ENCODE measurements around the gene RGS11. TPM values are rescaled to one million over a fixed set of nuclear protein-coding genes. Genes with fewer than 3 reads are reported as not detected.

Gene RGS11
- total RNA-seq, 1 donor from 2014 or later = 0.18 TPM

- no peak for DNase-seq (ENCODE audit: low spot score)
- Mint-ChIP-seq H3K4me1 (ENCODE audit: low read depth) (no peaks in the 10 kb centered on the region), H3K27me3 (ENCODE audit: insufficient read depth) (peaks cover 26% of the 10 kb centered on the region), H3K4me3 (no peak overlapping the region), H3K36me3 (ENCODE audit: low read depth) (no peaks in the 10 kb centered on the region), H3K9me3 (no peaks in the 10 kb centered on the region), H3K27ac (no peak overlapping the region)
- intact Hi-C loops (cut with micrococcal nuclease) = no loop called here
Observed at GRCh38 chr16:280991-281659, 5.4 kb upstream of the RGS11 start.

GRCh38 chr16:280552-280951 is 4.8 kb upstream of the RGS11 start, which contains the start of gene ARHGDIG:
TSS of gene ARHGDIG (plus strand) at chr16:280591. CDS start at chr16:280681, 90 bp downstream.
- Mint-ChIP-seq H3K27ac (no peak within 1 kb of the TSS), H3K36me3 (ENCODE audit: low read depth) (no peaks in the 10 kb centered on the region), H3K4me3 (no peak within 1 kb of the TSS), H3K4me1 (ENCODE audit: low read depth) (no peaks in the 10 kb centered on the region), H3K27me3 (ENCODE audit: insufficient read depth) (peaks cover 27% of the 10 kb centered on the region), H3K9me3 (no peaks in the 10 kb centered on the region)
- DNase-seq (ENCODE audit: low spot score) = no peak
- intact Hi-C loops (cut with micrococcal nuclease) = no loop called here

GRCh38 chr16:280005-280460 is 4.3 kb upstream of the RGS11 start:
- H3K36me3 Mint-ChIP-seq (ENCODE audit: low read depth) = no peaks in the 10 kb centered on the region
- H3K4me1 Mint-ChIP-seq (ENCODE audit: low read depth) = no peaks in the 10 kb centered on the region
- no peak for DNase-seq (ENCODE audit: low spot score)
- H3K27me3 Mint-ChIP-seq (ENCODE audit: insufficient read depth) = peaks cover 31% of the 10 kb centered on the region
- no peak overlapping the region for H3K27ac Mint-ChIP-seq
- H3K4me3 Mint-ChIP-seq = no peak overlapping the region
- intact Hi-C loops (cut with micrococcal nuclease) = no loop called here
- no peaks in the 10 kb centered on the region for H3K9me3 Mint-ChIP-seq

- no peaks in the 10 kb centered on the region for H3K9me3 Mint-ChIP-seq
- intact Hi-C loops (cut with micrococcal nuclease) = loop anchor here (2.0 kb wide), 1 partner anchor 45 kb away; the partner anchor contains the start of gene FAM234A
- no peak for DNase-seq (ENCODE audit: low spot score)
- peaks cover 31% of the 10 kb centered on the region for H3K27me3 Mint-ChIP-seq (ENCODE audit: insufficient read depth)
- H3K36me3 Mint-ChIP-seq (ENCODE audit: low read depth) = no peaks in the 10 kb centered on the region
- H3K4me3 Mint-ChIP-seq = no peak overlapping the region
- no peak overlapping the region for H3K27ac Mint-ChIP-seq
- no peaks in the 10 kb centered on the region for H3K4me1 Mint-ChIP-seq (ENCODE audit: low read depth)
Observed at GRCh38 chr16:279531-279930, 3.8 kb upstream of the RGS11 start.

- Mint-ChIP-seq H3K27me3 (ENCODE audit: insufficient read depth) (peaks cover 34% of the 10 kb centered on the region), H3K4me3 (no peak overlapping the region), H3K36me3 (ENCODE audit: low read depth) (no peaks in the 10 kb centered on the region), H3K4me1 (ENCODE audit: low read depth) (no peaks in the 10 kb centered on the region), H3K9me3 (no peaks in the 10 kb centered on the region), H3K27ac (no peak overlapping the region)
- intact Hi-C loops (cut with micrococcal nuclease) = loop anchor here (2.0 kb wide), 1 partner anchor 44 kb away; the partner anchor contains the start of gene FAM234A
- DNase-seq (ENCODE audit: low spot score) = peak; percentile 7
Observed at GRCh38 chr16:278863-279366, 3.2 kb upstream of the RGS11 start.

- DNase-seq (ENCODE audit: low spot score) = no peak
- Mint-ChIP-seq H3K4me1 (ENCODE audit: low read depth) (no peaks in the 10 kb centered on the region), H3K27ac (no peak overlapping the region), H3K4me3 (peak overlapping the region; percentile 33), H3K9me3 (no peaks in the 10 kb centered on the region), H3K36me3 (ENCODE audit: low read depth) (no peaks in the 10 kb centered on the region), H3K27me3 (ENCODE audit: insufficient read depth) (peaks cover 39% of the 10 kb centered on the region)
- intact Hi-C loops (cut with micrococcal nuclease) = no loop called here
Observed at GRCh38 chr16:276426-277077, 808 bp upstream of the RGS11 start.

GRCh38 chr16:275041-275641 is 603 bp downstream of the RGS11 start:
- Mint-ChIP-seq H3K4me3 (no peak overlapping the region), H3K36me3 (ENCODE audit: low read depth) (no peaks in the 10 kb centered on the region), H3K27ac (no peak overlapping the region), H3K9me3 (no peaks in the 10 kb centered on the region), H3K27me3 (ENCODE audit: insufficient read depth) (peaks cover 38% of the 10 kb centered on the region), H3K4me1 (ENCODE audit: low read depth) (no peaks in the 10 kb centered on the region)
- intact Hi-C loops (cut with micrococcal nuclease) = no loop called here
- no peak for DNase-seq (ENCODE audit: low spot score)

- Mint-ChIP-seq H3K4me1 (ENCODE audit: low read depth) (no peaks in the 10 kb centered on the region), H3K27ac (no peak overlapping the region), H3K36me3 (ENCODE audit: low read depth) (no peaks in the 10 kb centered on the region), H3K27me3 (ENCODE audit: insufficient read depth) (peaks cover 32% of the 10 kb centered on the region), H3K9me3 (no peaks in the 10 kb centered on the region), H3K4me3 (no peak overlapping the region)
- intact Hi-C loops (cut with micrococcal nuclease) = no loop called here
- DNase-seq (ENCODE audit: low spot score) = no peak
Observed at GRCh38 chr16:273547-274421, 2.0 kb downstream of the RGS11 start.

GRCh38 chr16:272633-273546 is 2.9 kb downstream of the RGS11 start:
- Mint-ChIP-seq H3K4me3 (no peak overlapping the region), H3K27ac (no peak overlapping the region), H3K9me3 (no peaks in the 10 kb centered on the region), H3K36me3 (ENCODE audit: low read depth) (no peaks in the 10 kb centered on the region), H3K27me3 (ENCODE audit: insufficient read depth) (peaks cover 27% of the 10 kb centered on the region), H3K4me1 (ENCODE audit: low read depth) (no peaks in the 10 kb centered on the region)
- intact Hi-C loops (cut with micrococcal nuclease) = no loop called here
- DNase-seq (ENCODE audit: low spot score) = no peak

- intact Hi-C loops (cut with micrococcal nuclease) = no loop called here
- Mint-ChIP-seq H3K36me3 (ENCODE audit: low read depth) (no peaks in the 10 kb centered on the region), H3K9me3 (no peaks in the 10 kb centered on the region), H3K4me1 (ENCODE audit: low read depth) (no peaks in the 10 kb centered on the region), H3K27me3 (ENCODE audit: insufficient read depth) (peaks cover 13% of the 10 kb centered on the region), H3K4me3 (no peak overlapping the region), H3K27ac (no peak overlapping the region)
- DNase-seq (ENCODE audit: low spot score) = no peak
Observed at GRCh38 chr16:270381-271255, 5.1 kb downstream of the RGS11 start.

Data from activated T-helper 1 cell treated with anti-CD3 and anti-CD28 coated beads, Interleukin-12 subunit alpha, Interleukin-12 subunit beta, Interleukin-2, Interleukin-4 antibody, amounts not matched to agents 30 ng/mL and 10 ng/mL and 1 ng/mL, durations not matched to agents 14 hours and 24 hours and 36 hours (primary cell).